Tibial artery (tissue), 4 donors: ENCODE measurements around the gene VAT1L.

Source experiments
- DNase-seq, 2 donors: peaks; one replicate each; pipeline ENCODE4 v3.0.0-alpha.2; 2019
- H3K27ac ChIP-seq, 2 donors: fragments of 200-600 bp; sonication (generic) in 1 of 2; 1 replicate in 1 of 2; 2 replicates in 1 of 2; pipeline ENCODE4 v1.5.1; 2018 to 2019; ENCODE audit warnings: mild to moderate bottlenecking in 1 of 2
- H3K27me3 ChIP-seq, 2 donors: fragments of 200-600 bp; sonication (generic) in 1 of 2; one replicate each; pipeline versions ENCODE4 v1.5.1 to v1.6.0; 2016 to 2019
- H3K36me3 ChIP-seq, 3 donors: fragments of 200-600 bp; sonication (generic) in 2 of 3; one replicate each; pipeline ENCODE4 v1.5.1; 2016 to 2019; ENCODE audit warnings: mild to moderate bottlenecking in 2 of 3
- H3K4me1 ChIP-seq, 4 donors: fragments of 200-600 bp; sonication (generic) in 2 of 4; 1 replicate in 3 of 4; 2 replicates in 1 of 4; pipeline ENCODE4 v1.5.1; 2016 to 2019
- H3K4me3 ChIP-seq, 2 donors: fragments of 200-600 bp; sonication (generic) in 1 of 2; 1 replicate in 1 of 2; 2 replicates in 1 of 2; pipeline ENCODE4 v1.5.1; 2018 to 2019; ENCODE audit warnings: mild to moderate bottlenecking in 2 of 2
- H3K9me3 ChIP-seq, 3 donors: fragments of 200-600 bp; sonication (generic) in 1 of 3; one replicate each; pipeline ENCODE4 v1.5.1; 2016 to 2019
- intact Hi-C: fragments of 100-400 bp; cut with DNase I; formaldehyde crosslinking; loops from one replicate; pipeline ENCODE4 v1.15.0; 2023; ENCODE audit warnings: low total_unique reads
- TF ChIP-seq, protein P1 (sequence below), 2 experiments: fragments of 200-600 bp in 1 of 2; fragments of 450-650 bp in 1 of 2; IDR thresholded peaks; one replicate each; pipeline ENCODE4 v1.5.1; 2017 to 2019; ENCODE audit warnings: antibody characterized with exemption in 2 of 2, mild to moderate bottlenecking in 1 of 2, moderate library complexity in 1 of 2

VAT1L gene

DNA sequence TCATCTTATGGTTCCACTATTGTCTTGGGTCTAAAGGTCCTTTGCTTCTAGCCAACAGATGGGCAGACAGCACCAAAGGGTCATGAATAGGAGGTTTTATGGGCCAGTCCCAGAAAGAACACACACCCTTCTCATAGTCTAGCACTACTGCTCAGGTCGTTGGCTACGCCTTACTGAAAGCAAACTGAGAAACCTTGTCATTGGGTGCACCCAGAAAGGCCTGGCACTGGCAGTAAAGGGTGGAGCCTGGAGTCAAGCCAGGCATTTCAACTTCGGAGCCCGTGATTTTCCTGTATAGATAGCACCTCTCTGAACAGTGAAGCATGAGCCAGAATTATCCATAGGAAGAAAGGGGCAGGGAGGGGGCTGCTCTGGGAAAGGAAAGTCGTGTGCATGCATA is 74.9 kb downstream of the VAT1L start:
- TF ChIP-seq, protein P1, sequence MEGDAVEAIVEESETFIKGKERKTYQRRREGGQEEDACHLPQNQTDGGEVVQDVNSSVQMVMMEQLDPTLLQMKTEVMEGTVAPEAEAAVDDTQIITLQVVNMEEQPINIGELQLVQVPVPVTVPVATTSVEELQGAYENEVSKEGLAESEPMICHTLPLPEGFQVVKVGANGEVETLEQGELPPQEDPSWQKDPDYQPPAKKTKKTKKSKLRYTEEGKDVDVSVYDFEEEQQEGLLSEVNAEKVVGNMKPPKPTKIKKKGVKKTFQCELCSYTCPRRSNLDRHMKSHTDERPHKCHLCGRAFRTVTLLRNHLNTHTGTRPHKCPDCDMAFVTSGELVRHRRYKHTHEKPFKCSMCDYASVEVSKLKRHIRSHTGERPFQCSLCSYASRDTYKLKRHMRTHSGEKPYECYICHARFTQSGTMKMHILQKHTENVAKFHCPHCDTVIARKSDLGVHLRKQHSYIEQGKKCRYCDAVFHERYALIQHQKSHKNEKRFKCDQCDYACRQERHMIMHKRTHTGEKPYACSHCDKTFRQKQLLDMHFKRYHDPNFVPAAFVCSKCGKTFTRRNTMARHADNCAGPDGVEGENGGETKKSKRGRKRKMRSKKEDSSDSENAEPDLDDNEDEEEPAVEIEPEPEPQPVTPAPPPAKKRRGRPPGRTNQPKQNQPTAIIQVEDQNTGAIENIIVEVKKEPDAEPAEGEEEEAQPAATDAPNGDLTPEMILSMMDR (IDR thresholded peaks at IDR 0.05) = no peak
- Histone ChIP-seq H3K27me3 (no peaks in the 10 kb centered on the region), H3K4me3 (no peak overlapping the region), H3K27ac (no peak overlapping the region), H3K36me3 (peaks cover 0 to 5% (median 0%) of the 10 kb centered on the region in 3 donors), H3K4me1 (peaks cover 0 to 12% (median 2%) of the 10 kb centered on the region in 4 donors), H3K9me3 (no peaks in the 10 kb centered on the region)
- intact Hi-C loops = no loop called here
- DNase-seq = no peak

DNA sequence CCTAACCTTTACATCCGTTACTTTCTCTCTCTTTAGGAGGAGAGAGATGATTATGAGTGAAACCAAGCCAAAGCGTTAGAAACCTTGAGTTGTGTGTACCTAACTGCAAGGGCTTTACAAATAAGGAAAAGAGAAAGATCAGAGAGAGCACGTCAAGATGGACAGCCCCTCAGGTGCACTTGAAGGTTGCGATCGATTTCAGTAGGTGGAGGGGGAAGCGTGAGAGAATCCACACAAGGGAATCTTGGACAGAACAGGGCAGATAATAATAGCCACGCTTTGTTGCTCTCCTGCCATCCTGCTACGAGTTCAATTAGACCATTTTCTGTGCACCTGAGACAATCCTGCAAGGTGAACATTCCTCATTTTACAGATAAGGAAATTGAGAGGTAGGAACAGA is 78.4 kb downstream of the VAT1L start:
- DNase-seq = no peak
- Histone ChIP-seq H3K9me3 (no peaks in the 10 kb centered on the region), H3K4me3 (no peak overlapping the region), H3K27ac (no peak overlapping the region), H3K4me1 (peaks cover 0 to 30% (median 17%) of the 10 kb centered on the region in 4 donors), H3K36me3 (peaks cover 0 to 5% (median 0%) of the 10 kb centered on the region in 3 donors), H3K27me3 (no peaks in the 10 kb centered on the region)
- intact Hi-C loops = no loop called here
- TF ChIP-seq, protein P1 (IDR thresholded peaks at IDR 0.05) = no peak

DNA sequence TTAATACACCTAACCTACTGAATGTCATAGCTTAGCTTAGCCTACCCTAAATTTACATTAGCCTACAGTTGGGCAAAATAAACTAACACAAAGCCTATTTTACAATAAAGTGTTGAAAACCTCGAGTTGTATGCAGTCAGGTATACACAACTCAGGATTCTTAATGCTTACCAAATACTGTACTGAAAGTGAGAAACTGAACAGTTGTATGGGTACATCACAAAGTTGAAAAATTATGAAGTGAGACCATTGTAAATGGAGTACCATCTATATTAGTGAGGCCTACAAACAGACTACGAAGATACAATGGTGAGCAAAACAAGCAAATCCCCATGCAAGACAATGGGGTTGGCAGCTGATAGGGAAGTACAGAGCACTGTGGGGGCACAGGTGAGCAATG is 79.7 kb downstream of the VAT1L start:
- TF ChIP-seq, protein P1 (IDR thresholded peaks at IDR 0.05) = no peak
- no peak overlapping the region for H3K4me3 ChIP-seq
- DNase-seq = no peak
- H3K27ac ChIP-seq = no peak overlapping the region
- no peaks in the 10 kb centered on the region for H3K9me3 ChIP-seq
- intact Hi-C loops = no loop called here
- peaks cover 0 to 38% (median 21%) of the 10 kb centered on the region in 4 donors for H3K4me1 ChIP-seq
- no peaks in the 10 kb centered on the region for H3K27me3 ChIP-seq
- peaks cover 0 to 4% (median 0%) of the 10 kb centered on the region in 3 donors for H3K36me3 ChIP-seq

DNA sequence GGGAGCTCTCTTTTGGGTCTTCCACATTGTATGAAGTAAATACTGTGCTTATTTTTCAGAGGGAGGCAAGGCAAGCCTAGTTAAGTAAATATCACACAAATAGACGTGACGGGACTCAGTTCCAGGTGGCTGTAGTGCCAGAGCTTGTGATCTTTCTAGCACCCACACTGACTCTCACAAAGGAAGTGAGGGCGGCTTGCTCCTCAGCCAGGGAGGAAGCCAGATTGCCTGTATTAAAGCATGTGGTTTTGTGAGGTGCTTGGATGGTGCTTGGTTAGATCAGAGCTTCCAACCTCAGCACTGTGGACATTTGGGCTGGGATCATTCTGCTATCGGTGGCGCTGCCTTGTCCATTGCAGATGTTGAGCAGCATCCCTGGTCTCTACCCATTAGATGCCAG is 80.1 kb downstream of the VAT1L start:
- H3K27me3 ChIP-seq = no peaks in the 10 kb centered on the region

DNA sequence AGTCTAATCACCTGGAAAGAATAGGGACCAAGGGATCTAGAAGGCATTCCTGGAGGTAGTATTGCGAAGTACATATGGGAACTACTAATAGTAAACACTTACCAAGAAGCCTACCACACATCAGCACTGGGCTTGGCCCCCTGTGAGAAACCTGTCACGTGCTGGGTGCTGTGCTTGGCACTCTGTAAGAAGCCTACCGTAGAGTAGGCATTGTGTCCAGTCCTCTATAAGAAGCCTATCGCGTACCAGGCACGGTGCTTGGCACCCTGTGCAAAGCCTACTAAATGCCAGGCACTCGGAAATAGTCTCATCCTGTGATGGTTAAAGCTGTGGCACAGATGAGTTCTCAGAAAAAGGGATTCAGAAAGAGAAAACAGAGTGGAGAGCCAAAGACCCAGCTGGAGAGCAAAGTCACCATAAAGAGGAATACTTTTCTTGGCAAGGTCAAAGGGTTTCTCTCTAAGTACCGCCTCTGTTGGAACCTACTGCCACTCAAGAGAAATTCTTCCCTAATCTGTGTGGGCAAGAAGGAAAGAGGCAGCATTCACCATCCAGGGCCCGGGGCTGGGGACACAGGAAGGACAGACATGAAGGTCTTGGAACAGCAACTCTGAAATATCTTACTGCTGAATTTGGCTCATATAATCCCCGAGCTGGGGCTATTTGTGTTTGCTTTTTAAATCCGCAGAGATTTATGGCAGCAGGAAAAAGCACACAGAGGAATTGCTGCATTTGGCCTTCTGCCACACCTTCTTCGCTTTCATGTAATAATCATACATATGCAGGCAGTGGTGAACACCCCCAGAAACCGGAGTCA is 81.8 kb downstream of the VAT1L start:
- Histone ChIP-seq H3K9me3 (no peaks in the 10 kb centered on the region), H3K27me3 (no peaks in the 10 kb centered on the region), H3K27ac (peak overlapping the region; percentile 65 to 66), H3K36me3 (no peaks in the 10 kb centered on the region), H3K4me1 (peaks cover 0 to 38% (median 21%) of the 10 kb centered on the region in 4 donors), H3K4me3 (peak overlapping the region in 1 of 2 donors; percentile 15)
- TF ChIP-seq, protein P1 (IDR thresholded peaks at IDR 0.05) = no peak
- DNase-seq = peak in 1 of 2 donors; percentile 78
- intact Hi-C loops = no loop called here

More for the DNA sequence above, 80.1 kb downstream of the VAT1L start:
- no peak overlapping the region for H3K27ac ChIP-seq
- TF ChIP-seq, protein P1 (IDR thresholded peaks at IDR 0.05) = no peak
- no peaks in the 10 kb centered on the region for H3K36me3 ChIP-seq
- no peak overlapping the region for H3K4me3 ChIP-seq
- H3K4me1 ChIP-seq = peaks cover 0 to 38% (median 21%) of the 10 kb centered on the region in 4 donors
- no peak for DNase-seq
- H3K9me3 ChIP-seq = no peaks in the 10 kb centered on the region
- intact Hi-C loops = no loop called here
